ENCODE measurements around the gene LCA5L.
"Not testable (repeated sequence)": the region's sequence is repeated elsewhere in the genome, so short reads cannot be mapped to it uniquely, and the experiment has no call there.

The LCA5L gene

GRCh38 chr21:39388038-39388810, 57.4 kb downstream of the LCA5L start:
- DNase-seq (ENCODE audit: low read depth in 1 of 2, low spot score in 1 of 2) = peak; percentile 82 to 86

- peak; percentile 79 to 90 for DNase-seq (ENCODE audit: low read depth in 1 of 2, low spot score in 1 of 2)
Measured at GRCh38 chr21:39387461-39388037, 58.0 kb downstream of the LCA5L start.

- DNase-seq (ENCODE audit: low read depth in 1 of 2, low spot score in 1 of 2) = no peak
Measured at GRCh38 chr21:39386899-39387298, 58.7 kb downstream of the LCA5L start.

- DNase-seq (ENCODE audit: low read depth in 1 of 2, low spot score in 1 of 2) = no peak
Measured at GRCh38 chr21:39386194-39386593, 59.4 kb downstream of the LCA5L start.

- DNase-seq (ENCODE audit: low read depth in 1 of 2, low spot score in 1 of 2) = peak; percentile 11
Measured at GRCh38 chr21:39385299-39386145, 60.1 kb downstream of the LCA5L start.

- no peak for DNase-seq (ENCODE audit: low read depth in 1 of 2, low spot score in 1 of 2)
Measured at GRCh38 chr21:39384674-39385298, 60.8 kb downstream of the LCA5L start.

- DNase-seq (ENCODE audit: low read depth in 1 of 2, low spot score in 1 of 2) = not testable (repeated sequence)
Measured at GRCh38 chr21:39382096-39382495, 63.5 kb downstream of the LCA5L start.

GRCh38 chr21:39381009-39381408, 64.6 kb downstream of the LCA5L start:
- no peak for DNase-seq (ENCODE audit: low read depth in 1 of 2, low spot score in 1 of 2)

- DNase-seq (ENCODE audit: low read depth in 1 of 2, low spot score in 1 of 2) = peak; percentile 79 to 81
Measured at GRCh38 chr21:39379986-39380891, 65.3 kb downstream of the LCA5L start.

GRCh38 chr21:39377444-39378050, 68.0 kb downstream of the LCA5L start:
- DNase-seq (ENCODE audit: low read depth in 1 of 2, low spot score in 1 of 2) = no peak

- no peak for DNase-seq (ENCODE audit: low read depth in 1 of 2, low spot score in 1 of 2)
Measured at GRCh38 chr21:39375446-39375845, 70.1 kb downstream of the LCA5L start.

- no peak for DNase-seq (ENCODE audit: low read depth in 1 of 2, low spot score in 1 of 2)
Measured at GRCh38 chr21:39374046-39374445, 71.5 kb downstream of the LCA5L start.

- no peak for DNase-seq (ENCODE audit: low read depth in 1 of 2, low spot score in 1 of 2)
Measured at GRCh38 chr21:39373634-39374033, 71.9 kb downstream of the LCA5L start.

GRCh38 chr21:39369896-39370288, 75.7 kb downstream of the LCA5L start:
- DNase-seq (ENCODE audit: low read depth in 1 of 2, low spot score in 1 of 2) = not testable (repeated sequence)

GRCh38 chr21:39367783-39368182, 77.8 kb downstream of the LCA5L start:
- DNase-seq (ENCODE audit: low read depth in 1 of 2, low spot score in 1 of 2) = no peak

GRCh38 chr21:39366563-39366962, 79.0 kb downstream of the LCA5L start:
- no peak for DNase-seq (ENCODE audit: low read depth in 1 of 2, low spot score in 1 of 2)

- DNase-seq (ENCODE audit: low read depth in 1 of 2, low spot score in 1 of 2) = no peak
Measured at GRCh38 chr21:39364949-39365348, 80.6 kb downstream of the LCA5L start.

GRCh38 chr21:39363607-39364555, 81.7 kb downstream of the LCA5L start:
- no peak for DNase-seq (ENCODE audit: low read depth in 1 of 2, low spot score in 1 of 2)

GRCh38 chr21:39362733-39363132, 82.8 kb downstream of the LCA5L start:
- DNase-seq (ENCODE audit: low read depth in 1 of 2, low spot score in 1 of 2) = no peak
